ENCODE measurements around the gene CEP126.

Gene CEP126, protein sequence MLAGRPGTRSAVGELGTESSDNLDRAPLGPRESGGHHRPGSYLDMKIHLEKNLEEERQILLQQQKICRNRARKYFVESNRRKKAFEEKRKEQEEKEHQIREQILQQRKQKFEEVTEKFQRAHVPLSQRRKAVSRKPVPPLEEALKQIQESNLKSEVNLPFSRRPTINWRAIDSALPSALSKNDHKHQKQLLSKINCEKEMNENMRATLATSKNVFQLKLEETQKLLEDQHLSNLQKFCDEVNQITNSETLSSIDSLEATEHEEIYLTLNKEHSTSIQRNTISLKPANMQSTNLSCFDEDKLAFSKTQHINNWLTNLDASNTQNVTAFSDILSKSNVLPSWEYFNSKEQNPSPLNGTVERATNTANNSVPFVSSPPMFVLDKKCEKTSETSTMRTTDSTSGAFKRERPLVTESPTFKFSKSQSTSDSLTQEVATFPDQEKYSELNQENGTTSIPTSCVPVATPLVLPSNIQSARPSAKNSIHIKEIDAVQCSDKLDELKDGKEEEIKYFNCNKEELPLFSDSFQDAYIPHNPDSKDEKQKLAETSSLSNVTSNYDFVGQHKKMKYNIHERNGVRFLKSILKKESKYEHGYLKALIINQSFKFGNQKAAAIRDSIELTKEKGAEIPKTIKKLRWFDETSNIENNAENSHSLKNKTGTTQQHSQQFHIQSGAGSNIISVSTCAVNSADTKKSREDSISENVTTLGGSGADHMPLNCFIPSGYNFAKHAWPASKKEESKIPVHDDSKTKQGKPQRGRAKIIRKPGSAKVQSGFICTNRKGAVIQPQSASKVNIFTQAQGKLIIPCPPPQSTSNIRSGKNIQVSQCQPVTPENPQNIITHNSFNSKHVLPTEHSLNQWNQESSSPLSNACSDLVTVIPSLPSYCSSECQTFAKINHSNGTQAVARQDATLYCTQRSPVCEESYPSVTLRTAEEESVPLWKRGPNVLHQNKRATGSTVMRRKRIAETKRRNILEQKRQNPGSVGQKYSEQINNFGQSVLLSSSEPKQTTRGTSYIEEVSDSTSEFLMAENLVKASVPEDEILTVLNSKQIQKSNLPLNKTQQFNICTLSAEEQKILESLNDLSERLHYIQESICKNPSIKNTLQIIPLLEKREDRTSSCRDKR
- 2.3 reads per million, percentile 5 among the genes with 10 or more reads in this experiment for total RNA-seq

DNA sequence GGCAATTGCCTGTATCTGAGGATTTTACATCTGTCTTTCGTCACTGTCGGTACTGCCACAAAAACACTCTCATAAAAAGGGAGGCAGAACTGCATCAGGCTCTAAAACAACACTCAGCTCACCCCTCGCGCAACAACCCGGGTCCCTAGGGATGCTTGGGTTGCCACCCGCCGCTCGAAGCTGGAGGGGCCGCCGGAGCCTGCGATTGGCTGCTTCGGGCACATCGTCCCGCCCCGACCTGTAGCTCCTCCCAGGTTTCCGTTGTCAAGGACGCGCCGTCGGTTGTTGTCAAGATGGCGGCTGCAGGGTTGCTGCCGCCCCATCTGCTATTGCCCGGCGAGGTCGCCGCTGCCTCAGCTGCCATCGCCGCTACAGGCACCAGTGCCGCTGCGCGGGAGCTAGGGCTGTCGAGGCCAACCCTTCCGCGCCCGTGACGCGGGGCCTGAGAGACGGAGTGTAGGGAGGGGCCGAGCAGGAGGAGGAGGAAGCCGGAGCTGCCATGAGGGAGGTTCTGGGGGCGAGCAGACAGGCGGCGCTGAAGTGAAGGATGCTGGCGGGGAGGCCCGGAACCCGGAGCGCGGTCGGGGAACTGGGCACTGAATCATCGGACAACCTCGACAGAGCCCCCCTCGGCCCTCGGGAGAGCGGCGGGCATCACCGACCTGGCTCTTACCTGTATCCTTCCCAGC is at the start of gene CEP126:
CEP126 (plus strand) TSS at position 273 of the 689 bp plus-strand sequence; CDS start at position 548, 275 bp downstream.
- peak; percentile 92 for DNase-seq

DNA sequence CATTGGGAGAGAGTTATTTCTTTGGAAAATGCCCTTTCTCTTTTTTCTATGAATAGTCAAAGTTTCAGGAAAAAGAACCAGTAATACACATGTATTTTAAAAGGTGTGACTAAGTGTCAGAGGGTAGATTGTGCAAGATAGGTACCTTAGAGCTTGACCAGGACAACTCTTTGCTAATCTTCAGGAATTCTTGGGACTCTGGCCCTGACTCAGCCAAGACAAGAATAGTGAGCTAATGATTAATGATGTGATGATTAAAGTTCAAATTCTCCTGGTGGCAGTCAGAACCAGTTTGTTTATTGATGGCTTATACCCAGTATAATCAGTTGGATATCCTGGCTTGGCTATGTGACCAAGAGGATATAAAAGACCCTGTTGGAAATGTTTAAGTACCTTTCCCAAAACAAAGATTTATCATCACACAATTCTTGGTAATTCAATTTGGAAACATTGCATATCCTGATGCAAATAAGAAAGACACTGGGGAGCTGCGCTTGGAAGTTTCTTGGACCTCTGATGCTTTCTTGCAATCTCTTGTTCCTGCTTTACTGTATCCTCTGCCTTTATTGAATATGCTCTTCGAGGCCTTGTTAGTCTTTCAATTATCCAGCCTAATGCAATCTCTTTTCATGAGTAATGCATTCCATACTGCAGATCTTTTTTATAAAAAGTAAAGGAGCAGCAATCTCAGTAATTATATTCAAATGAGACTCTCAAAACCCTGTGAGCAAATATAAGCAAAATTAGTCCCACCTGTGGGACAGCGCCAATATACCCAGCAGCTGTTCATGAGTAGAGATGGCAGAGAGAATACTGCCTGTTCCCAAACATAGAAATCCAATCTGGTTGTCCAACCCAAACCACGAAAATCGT is 48.0 kb upstream of the CEP126 start:
- DNase-seq = no peak

DNA sequence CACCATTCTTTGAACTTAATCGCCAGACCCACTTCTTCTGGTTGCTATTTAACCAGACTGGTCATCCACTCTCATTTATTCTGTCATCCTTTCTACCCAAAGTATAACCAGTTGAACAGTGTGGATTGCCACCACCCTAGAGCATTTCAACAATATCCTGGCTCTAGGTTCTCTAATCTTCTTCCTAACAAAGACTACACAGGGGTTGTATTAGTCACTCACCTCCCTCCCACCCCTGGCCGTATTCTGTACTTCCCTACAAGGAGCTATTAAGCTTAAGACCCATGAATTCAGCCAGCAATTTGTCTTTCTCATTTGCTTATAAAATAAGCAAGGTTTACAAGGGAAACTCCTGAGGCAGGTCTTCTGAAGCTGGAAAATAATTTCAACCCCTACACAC is 46.9 kb upstream of the CEP126 start:
- DNase-seq = no peak

DNA sequence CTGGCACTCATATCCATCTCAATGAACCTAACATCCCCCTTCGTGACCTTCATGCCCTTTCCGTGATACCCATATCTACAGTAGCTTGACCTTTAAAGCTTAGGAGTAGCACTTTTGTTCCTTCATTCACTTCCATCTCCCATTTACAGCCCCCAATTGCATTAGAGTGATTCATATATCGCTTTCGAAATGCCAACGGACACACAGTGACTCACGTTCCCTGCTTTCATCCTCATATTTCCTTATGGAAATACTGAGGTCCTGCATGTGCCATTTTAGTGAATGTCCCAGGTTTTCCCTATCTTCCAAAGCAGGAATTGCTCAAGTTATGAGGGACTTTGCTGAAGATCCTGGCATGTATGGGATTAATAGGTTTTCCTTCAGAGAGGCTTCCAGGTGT is 44.3 kb upstream of the CEP126 start:
- DNase-seq = no peak

DNA sequence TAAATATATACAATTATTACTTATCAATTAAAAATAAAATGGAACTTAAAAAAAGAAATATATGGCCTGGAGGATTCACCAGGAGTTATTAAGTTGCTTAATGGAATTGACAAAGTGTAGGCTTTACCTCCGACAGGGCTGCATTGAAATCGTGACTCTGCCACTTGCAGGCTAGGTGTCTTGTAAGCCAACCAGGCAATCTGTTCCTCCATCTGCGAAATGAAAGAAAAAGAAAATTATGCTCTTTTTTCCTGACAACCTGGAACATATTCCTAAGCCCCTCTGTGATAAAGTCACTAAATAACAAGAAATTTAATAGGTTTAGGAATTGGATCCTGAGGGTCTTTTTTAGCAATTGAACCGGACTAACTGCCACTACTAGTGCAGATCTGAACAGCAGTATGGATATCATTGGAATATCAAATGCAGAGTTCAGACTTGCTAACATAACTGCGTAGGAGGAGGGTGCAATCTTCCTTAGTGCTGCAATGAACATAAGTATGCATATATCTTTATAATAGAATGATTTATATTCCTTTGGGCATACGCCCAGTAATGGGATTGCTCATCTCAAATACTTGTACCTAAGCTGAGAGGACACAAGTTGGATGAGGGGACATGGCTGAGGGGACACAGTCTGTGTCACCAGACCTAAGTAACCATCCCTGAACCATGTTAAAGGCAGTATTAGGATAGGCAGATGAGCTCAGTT is 42.5 kb upstream of the CEP126 start:
- no peak for DNase-seq

DNA sequence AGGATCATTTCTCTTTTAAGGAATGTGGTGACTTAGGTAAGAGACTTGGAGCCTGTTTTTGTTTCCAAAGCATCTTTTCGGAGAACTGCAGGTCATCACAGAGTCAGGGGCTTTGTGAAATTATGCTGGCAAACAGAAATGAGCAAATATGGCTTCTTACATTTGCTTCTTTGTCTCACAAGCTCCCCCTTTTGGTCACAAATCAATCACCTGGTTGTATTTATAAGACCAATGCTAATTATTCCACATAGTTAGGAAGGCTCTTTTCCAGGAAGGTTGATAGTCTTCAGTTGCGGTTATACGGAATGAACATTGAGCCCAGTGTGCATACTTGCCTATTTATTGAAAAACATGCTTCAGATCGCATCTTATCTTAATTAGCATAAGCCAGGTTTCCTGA is 34.6 kb upstream of the CEP126 start:
- no peak for DNase-seq

DNA sequence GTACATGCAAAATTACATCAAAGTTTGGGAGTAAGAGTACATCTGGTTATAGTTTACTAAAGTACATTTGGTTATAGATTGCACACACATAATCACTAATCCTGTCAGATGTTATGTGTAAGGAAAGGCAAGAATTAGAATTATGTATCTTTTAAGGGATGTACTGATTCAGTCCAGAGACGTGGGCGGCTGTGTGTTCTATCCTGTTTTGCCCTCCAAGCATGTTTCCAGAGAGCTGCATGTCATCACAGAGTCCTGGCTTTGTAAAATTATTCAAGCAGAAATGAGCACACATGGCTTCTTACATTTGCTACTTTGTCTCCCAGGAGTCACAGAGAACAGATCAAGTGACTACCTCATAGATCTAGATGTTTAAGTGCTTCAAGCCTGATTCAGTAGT is 33.2 kb upstream of the CEP126 start:
- no peak for DNase-seq

DNA sequence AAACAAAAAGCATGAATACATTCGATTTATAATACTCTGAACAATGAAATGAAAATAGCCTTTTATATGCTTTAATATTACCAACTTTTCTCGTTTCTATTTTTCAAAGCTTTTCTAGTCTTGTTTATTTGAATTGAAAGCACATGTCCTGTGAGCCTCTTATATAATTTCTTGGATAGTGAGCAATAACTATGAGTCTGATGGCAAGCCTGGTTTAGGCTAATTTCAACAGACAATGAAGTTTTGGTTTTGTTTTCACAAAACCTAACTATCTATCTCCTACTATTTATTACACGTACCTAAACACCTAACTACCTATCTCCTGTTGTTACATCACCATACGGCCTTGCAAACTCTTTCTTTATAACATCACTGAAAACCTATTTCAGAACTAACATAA is 29.2 kb upstream of the CEP126 start:
- no peak for DNase-seq

DNA sequence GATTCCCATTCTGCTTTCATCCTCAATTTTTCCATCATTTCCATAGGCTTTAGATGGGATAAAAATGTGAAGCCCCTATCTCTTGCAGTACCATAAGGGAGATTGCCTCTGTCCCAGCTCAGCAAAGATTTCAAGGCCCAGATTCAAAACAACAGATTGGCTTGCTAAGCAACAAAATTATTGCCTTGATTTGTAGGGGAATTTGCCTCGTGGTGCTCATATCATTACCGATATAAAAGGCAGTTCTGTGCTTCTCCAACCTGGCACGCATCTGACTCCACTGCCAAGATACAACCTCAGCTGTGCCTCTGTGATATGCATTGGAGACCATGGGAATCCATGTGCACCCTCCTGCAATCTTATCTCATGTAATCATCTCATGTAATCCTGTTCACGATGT is 25.0 kb upstream of the CEP126 start:
- DNase-seq = no peak

DNA sequence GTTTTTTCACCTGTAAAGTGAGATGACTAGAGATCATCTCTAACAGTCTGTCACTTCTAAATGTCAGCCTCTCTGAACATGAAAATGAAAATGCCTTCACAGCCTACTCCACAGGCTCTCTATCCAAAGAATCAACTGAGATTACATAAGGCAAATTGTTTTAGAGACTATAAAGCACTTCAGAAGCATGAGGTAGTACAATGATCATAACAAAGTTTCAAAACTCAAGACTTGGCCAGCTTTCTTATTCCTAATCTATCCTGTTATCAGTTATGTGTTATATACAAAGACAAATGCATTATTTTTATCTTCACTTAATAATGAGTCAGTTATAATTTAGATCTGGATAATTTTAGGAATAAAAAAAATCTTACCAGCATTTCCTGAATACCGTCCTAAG is 20.3 kb upstream of the CEP126 start:
- DNase-seq = no peak

DNA sequence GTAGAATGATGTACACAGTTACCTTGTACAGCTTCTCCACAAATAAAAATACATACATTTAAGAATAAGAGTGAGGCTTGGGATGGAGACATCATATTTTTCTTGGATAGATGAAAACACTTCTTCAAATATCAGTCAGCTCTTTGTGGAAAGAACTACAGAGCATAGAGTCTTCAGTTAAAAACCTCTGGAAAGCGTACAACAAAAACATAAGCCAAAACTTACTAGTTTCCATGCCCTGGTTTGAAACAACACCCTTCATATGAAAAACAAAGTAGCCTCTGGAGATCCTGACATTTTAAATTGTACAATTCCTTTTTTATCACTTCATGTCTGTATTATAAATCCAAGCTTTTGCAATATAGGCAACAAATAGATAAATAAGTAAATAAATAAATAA is 7.0 kb upstream of the CEP126 start:
- DNase-seq = no peak

DNA sequence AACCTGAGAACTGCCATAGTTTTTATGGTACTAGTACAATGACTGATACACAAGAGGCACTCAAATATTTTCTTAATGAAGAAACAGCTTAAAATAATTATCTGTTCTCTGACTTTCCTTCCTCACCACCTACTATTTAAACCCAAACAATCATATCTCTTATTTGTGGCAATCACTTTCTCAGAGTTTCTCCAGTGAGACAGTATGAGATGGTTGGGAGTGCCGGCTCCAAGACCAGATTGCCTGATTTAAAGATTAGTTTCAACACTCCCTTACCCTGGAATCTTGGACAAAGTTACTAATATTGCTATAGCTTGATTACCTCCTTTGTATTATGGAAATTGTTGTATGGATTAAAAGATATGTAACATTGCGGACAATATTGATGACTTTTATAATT is 5.7 kb upstream of the CEP126 start:
- DNase-seq = no peak

DNA sequence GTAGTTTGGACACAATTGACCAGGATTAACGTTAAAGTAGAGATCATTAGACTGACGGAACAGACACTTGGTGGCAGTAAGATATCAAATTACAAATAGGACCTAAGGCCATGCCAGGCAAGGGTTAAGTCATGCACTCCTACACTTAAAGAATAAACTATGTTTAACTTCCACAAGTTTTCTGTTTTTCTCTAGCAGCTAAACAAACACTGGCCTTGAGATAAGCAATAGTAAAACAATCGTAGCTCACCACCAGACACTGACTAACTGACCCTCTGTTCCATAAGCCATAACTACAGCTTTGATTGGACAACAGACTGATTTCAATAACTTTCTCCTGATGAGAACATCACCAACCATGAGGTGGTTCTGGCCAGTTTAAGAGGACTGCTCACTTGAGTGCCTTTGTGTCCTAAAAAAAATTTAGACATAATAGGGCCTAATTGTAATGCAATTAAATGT is 2.0 kb upstream of the CEP126 start:
- no peak for DNase-seq

DNA sequence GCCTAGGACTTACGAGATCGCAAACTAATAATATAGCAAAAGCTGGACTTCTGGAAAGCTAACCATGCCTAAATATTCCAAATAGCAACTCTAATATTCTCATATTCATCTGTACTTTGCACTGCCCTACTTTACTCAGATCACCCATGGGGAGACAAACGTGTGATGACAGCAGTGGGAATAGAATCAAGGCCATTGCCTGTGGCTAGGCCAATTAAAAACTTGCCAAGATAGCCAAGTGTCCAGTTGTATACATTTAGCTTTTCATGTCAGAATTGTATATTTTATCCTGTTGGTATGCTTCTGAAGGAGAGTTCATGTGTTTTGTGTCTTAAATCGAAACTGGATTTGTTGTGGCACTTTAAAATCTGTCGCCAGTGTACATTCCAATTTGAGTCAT is 1.2 kb upstream of the CEP126 start:
- no peak for DNase-seq

DNA sequence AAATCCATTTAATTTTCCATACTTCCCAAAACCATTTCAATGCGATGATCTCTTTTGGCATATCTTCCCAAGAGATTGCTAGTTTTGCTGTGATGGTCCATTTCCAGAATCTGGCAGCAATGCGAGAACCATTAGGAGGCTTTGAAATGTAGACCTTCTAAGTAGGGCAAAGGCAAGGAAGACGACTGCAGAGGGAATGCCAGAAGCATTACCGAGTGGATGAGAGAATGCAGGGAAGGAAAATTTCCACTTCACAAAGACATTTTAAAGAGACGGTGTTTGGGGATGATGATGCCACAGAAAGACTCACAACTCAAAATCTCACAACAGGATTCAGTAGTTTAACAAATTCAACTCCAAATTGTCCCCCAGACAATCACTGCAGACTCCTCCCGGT is 471 bp upstream of the CEP126 start:
- no peak for DNase-seq

DNA sequence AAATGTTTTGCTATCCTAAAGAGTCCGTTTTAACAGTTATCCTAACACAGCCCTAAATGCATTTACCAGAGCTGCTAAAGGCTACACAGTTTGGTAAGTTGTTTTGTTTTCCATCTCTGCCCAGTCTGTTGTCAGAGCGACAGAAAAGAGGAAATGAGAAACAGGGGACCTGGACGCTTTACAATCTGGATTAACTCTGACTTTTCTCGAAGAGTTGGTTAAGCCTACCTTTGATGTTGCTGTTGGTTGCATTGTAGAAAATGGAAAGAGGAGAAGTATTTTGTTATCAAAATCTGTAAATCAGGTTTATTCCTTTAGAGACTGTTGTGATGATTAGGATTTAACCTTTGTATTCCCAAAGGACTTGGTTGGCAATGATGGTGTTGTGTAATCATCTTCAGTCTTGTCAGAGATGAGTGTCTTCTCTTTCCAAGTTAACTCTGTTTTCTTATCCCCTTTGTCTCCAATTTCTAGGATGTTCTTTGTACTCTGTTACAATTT is 1.0 kb downstream of the CEP126 start:
- DNase-seq = no peak

DNA sequence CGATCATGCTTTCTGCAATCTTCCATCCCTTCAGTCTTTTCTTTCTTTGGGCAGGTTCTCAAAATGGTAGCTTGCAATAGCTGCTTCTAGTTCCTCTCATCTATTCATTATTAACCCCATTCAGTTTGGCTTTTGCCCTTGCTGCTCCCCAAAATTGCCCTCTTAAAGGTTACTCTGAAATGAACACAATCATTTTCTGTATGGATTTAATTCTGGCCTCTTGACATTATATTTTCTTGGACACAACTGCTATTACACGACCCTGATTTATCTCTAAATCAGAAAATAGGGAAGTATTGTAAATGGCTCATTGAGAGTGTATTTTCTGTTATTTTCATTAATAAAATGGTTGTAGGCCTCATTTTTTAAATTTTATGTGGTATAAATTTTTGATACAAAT is 1.6 kb downstream of the CEP126 start, which contains the start of gene ANGPTL5:
ANGPTL5 (minus strand) TSS at position 101 of the 400 bp plus-strand sequence. CDS start 8,613 bp downstream, outside the sequence.
- no peak for DNase-seq

DNA sequence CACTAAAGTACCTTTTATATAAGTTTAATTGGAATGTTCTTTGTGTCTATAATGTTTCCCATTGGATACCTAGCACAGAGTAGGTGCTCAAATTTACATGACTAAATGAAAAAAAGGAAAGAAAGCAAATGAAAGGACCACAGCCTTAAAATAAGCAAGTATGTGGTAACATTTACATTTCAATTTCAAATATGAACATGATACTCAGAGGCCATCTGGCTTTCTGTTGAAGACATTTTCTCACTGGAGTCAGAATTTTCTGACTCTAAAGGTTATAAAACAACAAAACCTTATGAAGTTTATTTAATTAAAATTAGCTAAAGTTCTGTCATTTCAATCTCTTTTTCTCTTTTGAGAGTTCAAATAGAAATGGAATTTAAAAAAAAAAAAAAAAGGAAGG is 2.4 kb downstream of the CEP126 start:
- no peak for DNase-seq

DNA sequence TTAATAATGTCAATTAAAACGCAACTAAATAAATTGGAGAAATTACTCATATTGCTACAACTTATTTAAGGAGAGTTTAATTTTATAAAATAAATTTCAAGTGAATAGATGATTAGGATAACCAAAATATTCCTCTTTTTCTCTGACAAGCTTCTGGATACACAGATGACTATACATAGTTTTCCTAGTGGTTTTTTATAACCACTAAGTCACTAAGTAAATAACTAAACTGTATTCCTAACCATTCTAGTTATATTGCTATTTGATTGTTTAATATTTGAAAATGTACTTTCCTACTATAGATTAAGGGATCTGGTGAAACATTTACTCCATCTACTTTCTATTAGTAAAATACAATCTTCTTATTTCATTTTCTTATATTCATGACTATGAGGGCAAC is 6.2 kb downstream of the CEP126 start:
- DNase-seq = no peak

DNA sequence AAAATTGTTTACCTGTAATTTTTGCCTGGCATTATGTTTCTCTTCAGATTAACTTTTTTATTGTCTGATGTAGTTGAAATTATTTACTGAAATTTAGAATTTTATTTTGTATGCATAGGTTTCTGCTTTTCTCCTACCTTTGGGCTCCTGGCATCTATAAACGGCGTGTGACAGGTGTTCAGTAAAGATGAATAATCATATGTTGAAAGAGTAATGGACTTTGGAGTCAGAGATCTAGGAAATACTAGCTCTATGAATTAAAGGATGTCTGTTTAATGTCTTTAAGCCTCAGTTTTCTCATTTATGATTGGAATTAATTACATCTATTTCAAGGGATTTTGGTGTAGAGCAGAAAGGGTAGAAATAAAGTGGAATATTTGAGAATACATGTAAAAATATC is 8.7 kb downstream of the CEP126 start:
- DNase-seq = no peak
